AG09319 (cell line): ENCODE data around the gene ARSA.

Experiments used
- DNase-seq: peaks from one replicate; pipeline ENCODE4 v3.0.0-alpha.2; 2010; ENCODE audit warnings: low read depth; ENCODE audit errors: extremely low read depth
- TF ChIP-seq, protein P1 (sequence below): IDR thresholded peaks from 2 replicates; pipeline ENCODE4 v1.5.1; 2011; ENCODE audit warnings: low read depth, mild to moderate bottlenecking, inconsistent platforms, low read length, moderate library complexity

The ARSA gene

GRCh38 chr22:50607659-50608020, 20.3 kb downstream of the ARSA start:
- DNase-seq, result no peak
- TF ChIP-seq, protein P1, sequence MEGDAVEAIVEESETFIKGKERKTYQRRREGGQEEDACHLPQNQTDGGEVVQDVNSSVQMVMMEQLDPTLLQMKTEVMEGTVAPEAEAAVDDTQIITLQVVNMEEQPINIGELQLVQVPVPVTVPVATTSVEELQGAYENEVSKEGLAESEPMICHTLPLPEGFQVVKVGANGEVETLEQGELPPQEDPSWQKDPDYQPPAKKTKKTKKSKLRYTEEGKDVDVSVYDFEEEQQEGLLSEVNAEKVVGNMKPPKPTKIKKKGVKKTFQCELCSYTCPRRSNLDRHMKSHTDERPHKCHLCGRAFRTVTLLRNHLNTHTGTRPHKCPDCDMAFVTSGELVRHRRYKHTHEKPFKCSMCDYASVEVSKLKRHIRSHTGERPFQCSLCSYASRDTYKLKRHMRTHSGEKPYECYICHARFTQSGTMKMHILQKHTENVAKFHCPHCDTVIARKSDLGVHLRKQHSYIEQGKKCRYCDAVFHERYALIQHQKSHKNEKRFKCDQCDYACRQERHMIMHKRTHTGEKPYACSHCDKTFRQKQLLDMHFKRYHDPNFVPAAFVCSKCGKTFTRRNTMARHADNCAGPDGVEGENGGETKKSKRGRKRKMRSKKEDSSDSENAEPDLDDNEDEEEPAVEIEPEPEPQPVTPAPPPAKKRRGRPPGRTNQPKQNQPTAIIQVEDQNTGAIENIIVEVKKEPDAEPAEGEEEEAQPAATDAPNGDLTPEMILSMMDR, result no peak

GRCh38 chr22:50606946-50607658, 20.9 kb downstream of the ARSA start:
- no peak for DNase-seq
- TF ChIP-seq, protein P1, result no peak

DNA sequence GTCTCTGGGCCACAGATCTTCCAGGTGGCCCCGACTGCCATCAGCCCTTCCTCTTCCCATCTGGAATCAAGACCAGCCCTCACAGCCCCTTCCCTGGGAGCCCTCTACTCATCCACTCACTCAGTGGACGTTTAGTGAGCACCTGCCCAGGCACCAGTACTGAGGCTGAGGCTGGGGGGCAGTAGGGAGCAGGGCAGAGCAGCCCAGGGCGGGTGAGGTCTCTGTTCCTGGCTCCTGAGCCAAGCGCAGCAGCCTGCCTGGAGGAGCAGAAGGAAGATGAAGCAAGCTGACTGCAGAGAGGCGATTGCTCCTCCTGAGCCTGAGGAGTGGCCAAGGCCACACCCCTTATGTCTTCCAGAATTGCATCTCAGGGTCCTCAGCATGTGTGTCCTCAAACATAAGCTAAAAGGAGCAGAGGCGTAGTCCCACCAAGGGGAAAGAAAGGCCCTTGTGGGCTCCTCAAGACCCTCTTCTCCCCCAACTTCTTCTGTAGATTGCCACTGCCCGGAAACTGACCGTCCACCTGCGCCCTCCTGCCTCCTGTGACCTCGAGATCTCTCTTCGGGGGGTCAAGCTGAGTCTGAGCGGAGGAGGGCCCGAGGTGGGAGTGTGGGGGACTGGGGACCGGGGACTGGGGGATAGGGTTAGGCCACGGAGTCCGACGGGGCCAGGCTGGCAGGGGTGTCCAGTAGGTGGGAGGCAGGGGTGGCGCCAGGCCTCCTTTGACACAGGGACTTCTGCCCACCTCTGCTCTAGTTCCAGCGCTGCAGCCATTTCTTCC, 21.6 kb downstream of the ARSA start:
- no peak for DNase-seq
- TF ChIP-seq, protein P1, result no peak

GRCh38 chr22:50605613-50606074, 22.3 kb downstream of the ARSA start:
- no peak for DNase-seq
- TF ChIP-seq, protein P1, result no peak

DNA sequence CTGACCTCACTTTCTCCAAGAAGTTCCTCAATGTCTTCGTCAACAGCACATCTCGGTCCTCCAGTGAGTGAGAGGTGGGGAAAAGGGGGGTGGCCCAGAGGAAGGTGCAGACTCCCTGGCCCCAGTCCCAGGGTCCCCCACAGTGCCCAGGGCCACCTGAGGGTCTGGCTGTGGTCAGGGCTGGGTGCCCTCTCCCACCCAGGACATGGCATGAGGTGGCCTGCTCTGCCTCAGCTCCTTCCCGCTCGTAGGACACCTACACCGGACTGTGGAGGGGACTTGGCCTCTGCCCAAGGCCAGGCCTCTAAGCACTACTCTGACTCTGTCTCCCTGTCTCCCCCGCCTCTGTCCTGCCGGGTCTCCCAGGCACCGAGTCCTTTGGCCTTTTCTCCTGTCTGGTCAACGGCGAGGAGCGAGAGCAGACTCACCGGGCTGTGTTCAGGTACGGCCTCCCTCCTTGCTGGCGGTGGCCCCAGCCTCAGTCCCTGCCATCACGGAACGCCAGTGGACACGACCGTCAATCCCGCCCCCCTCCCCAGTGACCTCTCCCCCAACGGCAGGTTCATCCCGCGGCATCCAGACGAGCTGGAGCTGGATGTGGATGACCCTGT, 22.8 kb downstream of the ARSA start:
- TF ChIP-seq, protein P1, result no peak
- no peak for DNase-seq

GRCh38 chr22:50604256-50605001, 23.5 kb downstream of the ARSA start:
- DNase-seq, result no peak
- TF ChIP-seq, protein P1, result no peak
